Vagina (tissue), 2 donors: Measurements from ENCODE around the gene ZBTB7A. TPM values are rescaled to one million over a fixed set of nuclear protein-coding genes. Genes with fewer than 3 reads are reported as not detected.

ENCODE experiments used
- DNase-seq, 2 donors: peaks; one replicate each; pipeline ENCODE4 v3.0.0-alpha.2; 2017; ENCODE audit errors: extremely low spot score in 2 of 2
- H3K27ac ChIP-seq: fragments of 200-600 bp; sonication (generic); one replicate; pipeline ENCODE4 v1.5.1; 2019
- H3K27me3 ChIP-seq: fragments of 200-600 bp; sonication (generic); one replicate; pipeline ENCODE4 v1.5.1; 2019
- H3K36me3 ChIP-seq, 2 donors: fragments of 200-600 bp; sonication (generic); one replicate each; pipeline ENCODE4 v1.5.1; 2017 to 2019
- H3K4me1 ChIP-seq: fragments of 200-600 bp; sonication (generic); one replicate; pipeline ENCODE4 v1.5.1; 2019
- H3K4me3 ChIP-seq, 2 donors: fragments of 200-600 bp; sonication (generic); 1 replicate in 1 of 2; 2 replicates in 1 of 2; pipeline ENCODE4 v1.5.1; 2016 to 2019
- H3K9me3 ChIP-seq: fragments of 200-600 bp; sonication (generic); one replicate; pipeline ENCODE4 v1.5.1; 2019
- CTCF ChIP-seq, 3 experiments: fragments of 450-650 bp in 2 of 3; fragments of 200-600 bp in 1 of 3; sonication (generic) in 1 of 3; IDR thresholded peaks; one replicate each; pipeline ENCODE4 v1.5.1; 2017 to 2019; ENCODE audit warnings: antibody characterized with exemption in 3 of 3, mild to moderate bottlenecking in 2 of 3, moderate library complexity in 2 of 3
- POLR2A ChIP-seq, 2 donors: fragments of 450-650 bp; IDR thresholded peaks; one replicate each; pipeline ENCODE4 v1.6.1; 2017; ENCODE audit warnings: antibody characterized with exemption in 2 of 2, mild to moderate bottlenecking in 2 of 2, moderate library complexity in 2 of 2
- POLR2AphosphoS5 ChIP-seq, 2 donors: sonication (generic); formaldehyde crosslinking; IDR thresholded peaks; one replicate each; pipeline ENCODE4 v1.9.0; 2017; ENCODE audit warnings: antibody characterized with exemption in 2 of 2, mild to moderate bottlenecking in 2 of 2, low read depth in 1 of 2; ENCODE audit not compliant: insufficient read depth in 1 of 2
- intact Hi-C: fragments of 100-400 bp; cut with DNase I; formaldehyde crosslinking; loops from one replicate; pipeline ENCODE4 v1.15.1; 2023
- total RNA-seq: library from RNA; depleted of rRNA; stranded (reverse); fragments of >200 nt; gene quantifications from one replicate; pipeline ENCODE4 v1.2.3, GENCODE V29; 2016

Gene ZBTB7A
- total RNA-seq, 1 donor from 2014 or later: 60.6 TPM

- intact Hi-C loops: no loop called here
- TF ChIP-seq CTCF (IDR thresholded peaks at IDR 0.05) (no peak), POLR2A (IDR thresholded peaks at IDR 0.05) (no peak), POLR2AphosphoS5 (IDR thresholded peaks at IDR 0.05; ENCODE audit: insufficient read depth in 1 of 2, low read depth in 1 of 2) (no peak)
- Histone ChIP-seq H3K4me1 (peaks cover 2% of the 10 kb centered on the region), H3K27me3 (no peaks in the 10 kb centered on the region), H3K9me3 (no peaks in the 10 kb centered on the region), H3K36me3 (peaks cover 0 to 33% of the 10 kb centered on the region in 2 donors), H3K4me3 (no peak overlapping the region), H3K27ac (no peak overlapping the region)
- DNase-seq: no peak
Observed at GRCh38 chr19:4037301-4037949, 29.3 kb downstream of the ZBTB7A start.

GRCh38 chr19:4036576-4037300, 30.0 kb downstream of the ZBTB7A start:
- intact Hi-C loops: no loop called here
- Histone ChIP-seq H3K4me1 (no peaks in the 10 kb centered on the region), H3K27me3 (no peaks in the 10 kb centered on the region), H3K27ac (no peak overlapping the region), H3K36me3 (peaks cover 0 to 37% of the 10 kb centered on the region in 2 donors), H3K9me3 (no peaks in the 10 kb centered on the region), H3K4me3 (no peak overlapping the region)
- no peak for TF ChIP-seq POLR2A (IDR thresholded peaks at IDR 0.05)
- no peak for TF ChIP-seq CTCF (IDR thresholded peaks at IDR 0.05)
- TF ChIP-seq POLR2AphosphoS5 (IDR thresholded peaks at IDR 0.05; ENCODE audit: insufficient read depth in 1 of 2, low read depth in 1 of 2): no peak
- DNase-seq: no peak

- Histone ChIP-seq H3K27ac (no peak overlapping the region), H3K27me3 (no peaks in the 10 kb centered on the region), H3K4me3 (no peak overlapping the region), H3K4me1 (no peaks in the 10 kb centered on the region), H3K9me3 (no peaks in the 10 kb centered on the region), H3K36me3 (peaks cover 0 to 37% of the 10 kb centered on the region in 2 donors)
- TF ChIP-seq POLR2AphosphoS5 (IDR thresholded peaks at IDR 0.05; ENCODE audit: insufficient read depth in 1 of 2, low read depth in 1 of 2) (no peak), CTCF (IDR thresholded peaks at IDR 0.05) (no peak), POLR2A (IDR thresholded peaks at IDR 0.05) (no peak)
- DNase-seq: no peak
- intact Hi-C loops: no loop called here
Observed at GRCh38 chr19:4035582-4035981, 31.1 kb downstream of the ZBTB7A start.

GRCh38 chr19:4035018-4035566, 31.6 kb downstream of the ZBTB7A start:
- H3K4me3 ChIP-seq: no peak overlapping the region
- TF ChIP-seq POLR2AphosphoS5 (IDR thresholded peaks at IDR 0.05; ENCODE audit: insufficient read depth in 1 of 2, low read depth in 1 of 2) (no peak), CTCF (IDR thresholded peaks at IDR 0.05) (no peak), POLR2A (IDR thresholded peaks at IDR 0.05) (no peak)
- H3K27me3 ChIP-seq: no peaks in the 10 kb centered on the region
- H3K9me3 ChIP-seq: no peaks in the 10 kb centered on the region
- no peaks in the 10 kb centered on the region for H3K4me1 ChIP-seq
- intact Hi-C loops: no loop called here
- H3K27ac ChIP-seq: no peak overlapping the region
- H3K36me3 ChIP-seq: peaks cover 0 to 38% of the 10 kb centered on the region in 2 donors
- DNase-seq: no peak
